HepG2 (cell line): ENCODE measurements around the gene VWCE. TPM values are rescaled to one million over a fixed set of nuclear protein-coding genes. Genes with fewer than 3 reads are reported as not detected.

Source experiments
- CREM ChIP-seq, 2 experiments: sonication (generic) in 1 of 2; formaldehyde crosslinking in 1 of 2; IDR thresholded peaks; 2 replicates each; pipeline versions ENCODE4 v1.4.0 to v1.6.1; 2016 to 2020; ENCODE audit warnings: antibody characterized with exemption in 1 of 2, mild to moderate bottlenecking in 1 of 2, missing genetic modification reagents in 1 of 2
- DMTF1 ChIP-seq: sonication (generic); formaldehyde crosslinking; IDR thresholded peaks from 2 replicates; pipeline ENCODE4 v1.4.0; 2020; ENCODE audit warnings: mild to moderate bottlenecking, missing genetic modification reagents
- ELF1 ChIP-seq: sonication (generic); formaldehyde crosslinking; IDR thresholded peaks from 2 replicates; pipeline ENCODE4 v1.4.0; 2020; ENCODE audit warnings: missing genetic modification reagents
- HOXA5 ChIP-seq: sonication (generic); formaldehyde crosslinking; IDR thresholded peaks from 2 replicates; pipeline ENCODE4 v1.4.0; 2020; ENCODE audit warnings: missing genetic modification reagents
- JARID2 ChIP-seq: sonication (generic); formaldehyde crosslinking; IDR thresholded peaks from 2 replicates; pipeline ENCODE4 v1.8.1; 2023; ENCODE audit warnings: missing genetic modification reagents, inconsistent platforms; ENCODE audit not compliant: insufficient replicate concordance
- MEF2D ChIP-seq: sonication (generic); formaldehyde crosslinking; IDR thresholded peaks from 2 replicates; pipeline ENCODE4 v1.5.1; 2020; ENCODE audit warnings: mild to moderate bottlenecking, missing genetic modification reagents
- PCBP2 ChIP-seq: fragments of 200-400 bp; formaldehyde crosslinking; optimal IDR thresholded peaks from 2 replicates; pipeline ENCODE3; 2018; ENCODE audit warnings: low read length, low read depth; ENCODE audit not compliant: poor library complexity, severe bottlenecking
- PRMT3 ChIP-seq: sonication (generic); formaldehyde crosslinking; IDR thresholded peaks from 2 replicates; pipeline ENCODE4 v1.8.1; 2022; ENCODE audit warnings: low read depth, mild to moderate bottlenecking, moderate library complexity, missing genetic modification reagents, borderline replicate concordance
- TOE1 ChIP-seq: sonication (generic); formaldehyde crosslinking; IDR thresholded peaks from 2 replicates; pipeline ENCODE4 v1.4.0; 2020; ENCODE audit warnings: mild to moderate bottlenecking, missing genetic modification reagents
- ZBTB20 ChIP-seq: sonication (generic); formaldehyde crosslinking; IDR thresholded peaks from 2 replicates; pipeline ENCODE4 v1.8.1; 2023; ENCODE audit warnings: missing genetic modification reagents, low read depth, mild to moderate bottlenecking, borderline replicate concordance
- ZFAT ChIP-seq: sonication (generic); formaldehyde crosslinking; conservative IDR thresholded peaks from 2 replicates; pipeline ENCODE4 v1.8.1; 2023; ENCODE audit warnings: missing genetic modification reagents, inconsistent platforms
- ZFP36L1 ChIP-seq: sonication (generic); formaldehyde crosslinking; IDR thresholded peaks from 2 replicates; pipeline ENCODE4 v1.8.0; 2022; ENCODE audit warnings: mild to moderate bottlenecking, missing genetic modification reagents, moderate library complexity
- ZKSCAN1 ChIP-seq: fragments of 150-350 bp; IDR thresholded peaks from 2 replicates; pipeline ENCODE4 v1.6.1; 2014; ENCODE audit warnings: low read length
- ZNF3 ChIP-seq: IDR thresholded peaks from 2 replicates; pipeline ENCODE4 v1.7.0; 2017; ENCODE audit warnings: inconsistent platforms
- ZNF329 ChIP-seq: sonication (generic); formaldehyde crosslinking; IDR thresholded peaks from 2 replicates; pipeline ENCODE4 v1.9.0; 2021; ENCODE audit warnings: low read depth, mild to moderate bottlenecking, missing genetic modification reagents
- ZNF33A ChIP-seq: sonication (generic); formaldehyde crosslinking; IDR thresholded peaks from 2 replicates; pipeline ENCODE4 v1.5.1; 2020; ENCODE audit warnings: missing genetic modification reagents, mild to moderate bottlenecking, moderate library complexity, borderline replicate concordance
- ZNF614 ChIP-seq: IDR thresholded peaks from 2 replicates; pipeline ENCODE4 v1.6.1; 2018; ENCODE audit warnings: missing biosample characterization, missing genetic modification reagents, inconsistent platforms, borderline replicate concordance
- ZNF616 ChIP-seq: sonication (generic); formaldehyde crosslinking; IDR thresholded peaks from 2 replicates; pipeline ENCODE4 v1.5.0; 2020; ENCODE audit warnings: low read depth, mild to moderate bottlenecking, missing genetic modification reagents
- ZSCAN30 ChIP-seq: sonication (generic); formaldehyde crosslinking; IDR thresholded peaks from 2 replicates; pipeline ENCODE4 v1.5.0; 2020; ENCODE audit warnings: mild to moderate bottlenecking, missing genetic modification reagents
- polyA plus RNA-seq, 8 experiments: library from polyadenylated mRNA; depleted of rRNA in 3 of 8; stranded (reverse) in 7 of 8; unstranded in 1 of 8; fragments of >200 nt; fragmentation: Illumina TruSeq in 4 of 8; extraction: Trizol in 4 of 8; gene quantifications; 2 replicates each; pipeline versions ENCODE4 v1.2.1 to v1.2.3, GENCODE V29; 2011 to 2016; ENCODE audit warnings: low read depth in 4 of 8, missing spikeins in 1 of 8, mixed read lengths in 1 of 8; ENCODE audit not compliant: insufficient read depth in 1 of 8
- total RNA-seq, 5 experiments: library from RNA; depleted of rRNA; stranded (reverse); fragments of >200 nt; fragmentation: Illumina TruSeq; extraction: Trizol; gene quantifications; 2 replicates each; pipeline ENCODE4 v1.2.3, GENCODE V29; 2016; ENCODE audit warnings: low read depth in 1 of 5
- TF ChIP-seq, protein P1 (sequence below): sonication (generic); formaldehyde crosslinking; IDR thresholded peaks from 2 replicates; pipeline ENCODE4 v1.5.0; 2020; ENCODE audit warnings: mild to moderate bottlenecking, missing genetic modification reagents, borderline replicate concordance
- TF ChIP-seq, protein P2 (sequence below): IDR thresholded peaks from 2 replicates; pipeline ENCODE4 v1.6.1; 2016

Gene VWCE
- total and polyA plus RNA-seq, 2 of the 13 experiments (the other 11 are each of a cell fraction or from before 2014, with no cell fraction given), result 27.6 to 58.3 TPM

- TF ChIP-seq, protein P1, sequence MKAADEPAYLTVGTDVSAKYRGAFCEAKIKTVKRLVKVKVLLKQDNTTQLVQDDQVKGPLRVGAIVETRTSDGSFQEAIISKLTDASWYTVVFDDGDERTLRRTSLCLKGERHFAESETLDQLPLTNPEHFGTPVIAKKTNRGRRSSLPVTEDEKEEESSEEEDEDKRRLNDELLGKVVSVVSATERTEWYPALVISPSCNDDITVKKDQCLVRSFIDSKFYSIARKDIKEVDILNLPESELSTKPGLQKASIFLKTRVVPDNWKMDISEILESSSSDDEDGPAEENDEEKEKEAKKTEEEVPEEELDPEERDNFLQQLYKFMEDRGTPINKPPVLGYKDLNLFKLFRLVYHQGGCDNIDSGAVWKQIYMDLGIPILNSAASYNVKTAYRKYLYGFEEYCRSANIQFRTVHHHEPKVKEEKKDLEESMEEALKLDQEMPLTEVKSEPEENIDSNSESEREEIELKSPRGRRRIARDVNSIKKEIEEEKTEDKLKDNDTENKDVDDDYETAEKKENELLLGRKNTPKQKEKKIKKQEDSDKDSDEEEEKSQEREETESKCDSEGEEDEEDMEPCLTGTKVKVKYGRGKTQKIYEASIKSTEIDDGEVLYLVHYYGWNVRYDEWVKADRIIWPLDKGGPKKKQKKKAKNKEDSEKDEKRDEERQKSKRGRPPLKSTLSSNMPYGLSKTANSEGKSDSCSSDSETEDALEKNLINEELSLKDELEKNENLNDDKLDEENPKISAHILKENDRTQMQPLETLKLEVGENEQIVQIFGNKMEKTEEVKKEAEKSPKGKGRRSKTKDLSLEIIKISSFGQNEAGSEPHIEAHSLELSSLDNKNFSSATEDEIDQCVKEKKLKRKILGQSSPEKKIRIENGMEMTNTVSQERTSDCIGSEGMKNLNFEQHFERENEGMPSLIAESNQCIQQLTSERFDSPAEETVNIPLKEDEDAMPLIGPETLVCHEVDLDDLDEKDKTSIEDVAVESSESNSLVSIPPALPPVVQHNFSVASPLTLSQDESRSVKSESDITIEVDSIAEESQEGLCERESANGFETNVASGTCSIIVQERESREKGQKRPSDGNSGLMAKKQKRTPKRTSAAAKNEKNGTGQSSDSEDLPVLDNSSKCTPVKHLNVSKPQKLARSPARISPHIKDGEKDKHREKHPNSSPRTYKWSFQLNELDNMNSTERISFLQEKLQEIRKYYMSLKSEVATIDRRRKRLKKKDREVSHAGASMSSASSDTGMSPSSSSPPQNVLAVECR (CRISPR knock-in tag), result peak; percentile 81; the same call in 1 of the 2 replicates
- TF ChIP-seq ZNF616 (no peak), TOE1 (CRISPR knock-in tag) (no peak), PCBP2 (no peak), ZNF614 (CRISPR knock-in tag) (no peak), ZSCAN30 (CRISPR knock-in tag) (no peak), ZFAT (CRISPR knock-in tag) (no peak), HOXA5 (peak; percentile 88; the same call in 1 of the 2 replicates), ELF1 (CRISPR knock-in tag) (peak; percentile 16; the same call in 1 of the 2 replicates), ZNF3 (CRISPR knock-in tag) (no peak), ZBTB20 (no peak), DMTF1 (CRISPR knock-in tag) (no peak), MEF2D (0 out of 2 replicates have a peak, but pooled peaks have one; percentile 38), ZFP36L1 (peak; percentile 71; the same call in 1 of the 2 replicates), ZKSCAN1 (no peak), ZNF33A (CRISPR knock-in tag) (no peak), ZNF329 (CRISPR knock-in tag) (peak; percentile 29; the same call in 1 of the 2 replicates), PRMT3 (CRISPR knock-in tag) (no peak), JARID2 (CRISPR knock-in tag) (no peak), CREM (IDR thresholded peaks at IDR 0.05) (peak; percentile 34; the same call in 1 of the 2 replicates), CREM (CRISPR knock-in tag; IDR thresholded peaks at IDR 0.05) (no peak)
- TF ChIP-seq, protein P2, sequence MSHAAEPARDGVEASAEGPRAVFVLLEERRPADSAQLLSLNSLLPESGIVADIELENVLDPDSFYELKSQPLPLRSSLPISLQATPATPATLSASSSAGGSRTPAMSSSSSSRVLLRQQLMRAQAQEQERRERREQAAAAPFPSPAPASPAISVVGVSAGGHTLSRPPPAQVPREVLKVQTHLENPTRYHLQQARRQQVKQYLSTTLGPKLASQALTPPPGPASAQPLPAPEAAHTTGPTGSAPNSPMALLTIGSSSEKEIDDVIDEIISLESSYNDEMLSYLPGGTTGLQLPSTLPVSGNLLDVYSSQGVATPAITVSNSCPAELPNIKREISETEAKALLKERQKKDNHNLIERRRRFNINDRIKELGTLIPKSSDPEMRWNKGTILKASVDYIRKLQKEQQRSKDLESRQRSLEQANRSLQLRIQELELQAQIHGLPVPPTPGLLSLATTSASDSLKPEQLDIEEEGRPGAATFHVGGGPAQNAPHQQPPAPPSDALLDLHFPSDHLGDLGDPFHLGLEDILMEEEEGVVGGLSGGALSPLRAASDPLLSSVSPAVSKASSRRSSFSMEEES, result 0 out of 2 replicates have a peak, but pooled peaks have one; percentile 52
Observed at GRCh38 chr11:61294717-61295595, at the start of gene VWCE (continued).
